Ishikawa (cell line): ENCODE results near the gene SUGP1.

Experiments
- CEBPB ChIP-seq: IDR thresholded peaks from 2 replicates; pipeline ENCODE4 v1.6.1; 2012
- CREB1 ChIP-seq: IDR thresholded peaks from 2 replicates; pipeline ENCODE4 v1.6.1; 2012; ENCODE audit warnings: low read depth
- EGR1 ChIP-seq: IDR thresholded peaks from 2 replicates; pipeline ENCODE4 v1.6.1; 2012
- EP300 ChIP-seq: IDR thresholded peaks from 2 replicates; pipeline ENCODE4 v1.6.1; 2012; ENCODE audit warnings: borderline replicate concordance
- FOXM1 ChIP-seq: IDR thresholded peaks from 2 replicates; pipeline ENCODE4 v1.6.1; 2012; ENCODE audit warnings: low read depth, borderline replicate concordance
- MAX ChIP-seq: IDR thresholded peaks from 2 replicates; pipeline ENCODE4 v1.6.1; 2012
- NFIC ChIP-seq: IDR thresholded peaks from 2 replicates; pipeline ENCODE4 v1.6.1; 2012
- RAD21 ChIP-seq: IDR thresholded peaks from 2 replicates; pipeline ENCODE4 v1.6.1; 2012; ENCODE audit warnings: low read depth
- REST ChIP-seq: IDR thresholded peaks from 2 replicates; pipeline ENCODE4 v1.6.1; 2012; ENCODE audit warnings: low read depth, mild to moderate bottlenecking
- TAF1 ChIP-seq: IDR thresholded peaks from 2 replicates; pipeline ENCODE4 v1.6.1; 2012; ENCODE audit warnings: low read depth, mild to moderate bottlenecking
- TCF12 ChIP-seq: IDR thresholded peaks from 2 replicates; pipeline ENCODE4 v1.6.1; 2012; ENCODE audit warnings: low read depth
- TEAD4 ChIP-seq: IDR thresholded peaks from 2 replicates; pipeline ENCODE4 v1.6.1; 2012
- USF1 ChIP-seq: IDR thresholded peaks from 2 replicates; pipeline ENCODE4 v1.6.1; 2012
- YY1 ChIP-seq: IDR thresholded peaks from 2 replicates; pipeline ENCODE4 v1.6.1; 2012; ENCODE audit warnings: low read depth
- ZBTB7A ChIP-seq: IDR thresholded peaks from 2 replicates; pipeline ENCODE4 v1.6.1; 2012; ENCODE audit warnings: low read depth

Gene SUGP1

GRCh38 chr19:19239675-19240074 lies 80.6 kb downstream of the SUGP1 start:
- TF ChIP-seq YY1 (no peak), MAX (no peak), TAF1 (no peak), REST (no peak), TEAD4 (no peak)

- TF ChIP-seq RAD21 (no peak), MAX (no peak), ZBTB7A (no peak), TCF12 (no peak), CREB1 (no peak)
These were observed 82.0 kb downstream of the SUGP1 start for GRCh38 chr19:19238126-19238894.

- TF ChIP-seq EGR1 (no peak), FOXM1 (no peak), CEBPB (no peak), CREB1 (no peak)
These were observed 84.1 kb downstream of the SUGP1 start for GRCh38 chr19:19236173-19236572.

- TF ChIP-seq NFIC (no peak), TEAD4 (no peak), ZBTB7A (no peak), USF1 (no peak), CEBPB (no peak), TCF12 (no peak), RAD21 (no peak), YY1 (no peak), EP300 (no peak), EGR1 (no peak), CREB1 (no peak), REST (no peak), MAX (no peak), FOXM1 (no peak)
These were observed 86.0 kb downstream of the SUGP1 start for GRCh38 chr19:19234220-19234816.

- no peak for TF ChIP-seq EP300
- no peak for TF ChIP-seq RAD21
- TF ChIP-seq TCF12, result no peak
These were observed 88.0 kb downstream of the SUGP1 start for GRCh38 chr19:19232261-19232721.

- TF ChIP-seq EP300 (no peak), REST (no peak), ZBTB7A (no peak), TCF12 (no peak), EGR1 (no peak), RAD21 (no peak), TAF1 (no peak), YY1 (no peak), CREB1 (no peak), USF1 (no peak)
These were observed 89.3 kb downstream of the SUGP1 start for GRCh38 chr19:19230999-19231398.
